Muscle layer of colon (tissue), 2 donors: ENCODE measurements around the gene AQP4.

Experiments
- H3K27ac ChIP-seq: one replicate; pipeline ENCODE4 v1.7.0; 2013; ENCODE audit warnings: low read depth, mild to moderate bottlenecking, low read length, moderate library complexity
- H3K27me3 ChIP-seq, 2 donors: one replicate each; pipeline ENCODE4 v1.7.0; 2013; ENCODE audit warnings: low read length in 2 of 2, mild to moderate bottlenecking in 2 of 2; ENCODE audit not compliant: insufficient read depth in 2 of 2, control insufficient read depth in 1 of 2
- H3K36me3 ChIP-seq: one replicate; pipeline ENCODE4 v1.7.0; 2013; ENCODE audit warnings: mild to moderate bottlenecking, low read length; ENCODE audit not compliant: insufficient read depth
- H3K4me1 ChIP-seq: one replicate; pipeline ENCODE4 v1.7.0; 2013; ENCODE audit warnings: mild to moderate bottlenecking, low read length; ENCODE audit not compliant: insufficient read depth
- H3K4me3 ChIP-seq, 2 donors: one replicate each; pipeline ENCODE4 v1.7.0; 2013; ENCODE audit warnings: low read length in 2 of 2, low read depth in 1 of 2, mild to moderate bottlenecking in 1 of 2, moderate library complexity in 1 of 2
- H3K9ac ChIP-seq: one replicate; pipeline ENCODE4 v1.7.0; 2013; ENCODE audit warnings: low read length
- H3K9me3 ChIP-seq: one replicate; pipeline ENCODE4 v1.7.0; 2013; ENCODE audit warnings: mild to moderate bottlenecking, low read length
- donor health status: abdominal sarcoma.
- donor health status: Adenocarcinoma of cecum.

The AQP4 gene

GRCh38 chr18:26839609-26840008 lies 25.9 kb downstream of the AQP4 start:
- Histone ChIP-seq H3K4me3 (no peak overlapping the region), H3K36me3 (no peaks in the 10 kb centered on the region), H3K9me3 (no peaks in the 10 kb centered on the region), H3K27ac (no peak overlapping the region), H3K9ac (no peak overlapping the region), H3K4me1 (no peaks in the 10 kb centered on the region), H3K27me3 (no peaks in the 10 kb centered on the region)

- no peaks in the 10 kb centered on the region for H3K36me3 ChIP-seq
- no peak overlapping the region for H3K4me3 ChIP-seq
- H3K9me3 ChIP-seq: no peaks in the 10 kb centered on the region
- no peaks in the 10 kb centered on the region for H3K4me1 ChIP-seq
- no peaks in the 10 kb centered on the region for H3K27me3 ChIP-seq
- no peak overlapping the region for H3K27ac ChIP-seq
- no peak overlapping the region for H3K9ac ChIP-seq
These were observed 33.2 kb downstream of the AQP4 start for GRCh38 chr18:26832302-26832701.

GRCh38 chr18:26827581-26827980 lies 37.9 kb downstream of the AQP4 start:
- Histone ChIP-seq H3K36me3 (no peaks in the 10 kb centered on the region), H3K4me3 (no peak overlapping the region), H3K27me3 (no peaks in the 10 kb centered on the region), H3K4me1 (no peaks in the 10 kb centered on the region), H3K27ac (no peak overlapping the region), H3K9me3 (no peaks in the 10 kb centered on the region), H3K9ac (no peak overlapping the region)

- no peak overlapping the region for H3K4me3 ChIP-seq
- H3K36me3 ChIP-seq: no peaks in the 10 kb centered on the region
- H3K9ac ChIP-seq: no peak overlapping the region
- H3K27me3 ChIP-seq: no peaks in the 10 kb centered on the region
- H3K27ac ChIP-seq: no peak overlapping the region
- no peaks in the 10 kb centered on the region for H3K9me3 ChIP-seq
- no peaks in the 10 kb centered on the region for H3K4me1 ChIP-seq
These were observed 38.8 kb downstream of the AQP4 start for GRCh38 chr18:26826656-26827235.

GRCh38 chr18:26821181-26821580 lies 44.3 kb downstream of the AQP4 start:
- Histone ChIP-seq H3K4me3 (no peak overlapping the region), H3K27ac (no peak overlapping the region), H3K4me1 (no peaks in the 10 kb centered on the region), H3K27me3 (no peaks in the 10 kb centered on the region), H3K36me3 (no peaks in the 10 kb centered on the region), H3K9me3 (no peaks in the 10 kb centered on the region), H3K9ac (no peak overlapping the region)

GRCh38 chr18:26819046-26819445 lies 46.5 kb downstream of the AQP4 start:
- Histone ChIP-seq H3K4me1 (no peaks in the 10 kb centered on the region), H3K4me3 (no peak overlapping the region), H3K27me3 (no peaks in the 10 kb centered on the region), H3K9me3 (no peaks in the 10 kb centered on the region), H3K9ac (no peak overlapping the region), H3K36me3 (no peaks in the 10 kb centered on the region), H3K27ac (no peak overlapping the region)

- Histone ChIP-seq H3K9ac (no peak overlapping the region), H3K4me1 (no peaks in the 10 kb centered on the region), H3K9me3 (no peaks in the 10 kb centered on the region), H3K36me3 (no peaks in the 10 kb centered on the region), H3K27ac (no peak overlapping the region), H3K27me3 (no peaks in the 10 kb centered on the region), H3K4me3 (no peak overlapping the region)
These were observed 47.0 kb downstream of the AQP4 start for GRCh38 chr18:26818461-26818860.

GRCh38 chr18:26813043-26813442 lies 52.5 kb downstream of the AQP4 start:
- Histone ChIP-seq H3K27me3 (no peaks in the 10 kb centered on the region), H3K4me3 (no peak overlapping the region), H3K27ac (no peak overlapping the region), H3K9ac (no peak overlapping the region), H3K36me3 (no peaks in the 10 kb centered on the region), H3K4me1 (no peaks in the 10 kb centered on the region), H3K9me3 (no peaks in the 10 kb centered on the region)

GRCh38 chr18:26812462-26812861 lies 53.0 kb downstream of the AQP4 start:
- Histone ChIP-seq H3K36me3 (no peaks in the 10 kb centered on the region), H3K27ac (no peak overlapping the region), H3K4me1 (no peaks in the 10 kb centered on the region), H3K27me3 (no peaks in the 10 kb centered on the region), H3K4me3 (no peak overlapping the region), H3K9ac (no peak overlapping the region), H3K9me3 (no peaks in the 10 kb centered on the region)

- H3K4me1 ChIP-seq: no peaks in the 10 kb centered on the region
- no peaks in the 10 kb centered on the region for H3K36me3 ChIP-seq
- H3K9me3 ChIP-seq: no peaks in the 10 kb centered on the region
- H3K27ac ChIP-seq: no peak overlapping the region
- H3K9ac ChIP-seq: no peak overlapping the region
- H3K27me3 ChIP-seq: no peaks in the 10 kb centered on the region
- H3K4me3 ChIP-seq: no peak overlapping the region
These were observed 56.2 kb downstream of the AQP4 start for GRCh38 chr18:26809346-26809745.

- Histone ChIP-seq H3K4me3 (no peak overlapping the region), H3K4me1 (no peaks in the 10 kb centered on the region), H3K9me3 (no peaks in the 10 kb centered on the region), H3K27ac (no peak overlapping the region), H3K9ac (no peak overlapping the region), H3K27me3 (no peaks in the 10 kb centered on the region), H3K36me3 (no peaks in the 10 kb centered on the region)
These were observed 59.3 kb downstream of the AQP4 start for GRCh38 chr18:26806224-26806623.

GRCh38 chr18:26804519-26804918 lies 61.0 kb downstream of the AQP4 start:
- Histone ChIP-seq H3K27ac (no peak overlapping the region), H3K27me3 (no peaks in the 10 kb centered on the region), H3K36me3 (no peaks in the 10 kb centered on the region), H3K9me3 (no peaks in the 10 kb centered on the region), H3K9ac (no peak overlapping the region), H3K4me3 (no peak overlapping the region), H3K4me1 (no peaks in the 10 kb centered on the region)
